Chondrocyte (in vitro differentiated cells): Measurements from ENCODE around the gene TSPAN9. TPM values are rescaled to one million over a fixed set of nuclear protein-coding genes. Genes with fewer than 3 reads are reported as not detected.

Experiments
- DNase-seq: peaks from one replicate; pipeline ENCODE4 v3.0.0; 2021; ENCODE audit warnings: mixed read lengths, low spot score
- H3K27ac Mint-ChIP-seq: one replicate; pipeline ENCODE4 v1.8.0; 2021; ENCODE audit warnings: mild to moderate bottlenecking, moderate library complexity, mixed read lengths; ENCODE audit not compliant: unreplicated experiment
- H3K27me3 Mint-ChIP-seq: 2 replicates; pipeline ENCODE4 v1.8.0; 2021; ENCODE audit warnings: low read depth, mixed read lengths
- H3K36me3 Mint-ChIP-seq: 2 replicates; pipeline ENCODE4 v1.8.0; 2021; ENCODE audit warnings: low read depth, mixed read lengths
- H3K4me1 Mint-ChIP-seq: 2 replicates; pipeline ENCODE4 v1.8.0; 2021; ENCODE audit warnings: low read depth, mild to moderate bottlenecking, mixed read lengths
- H3K4me3 Mint-ChIP-seq: one replicate; pipeline ENCODE4 v1.8.0; 2021; ENCODE audit warnings: mild to moderate bottlenecking, moderate library complexity, mixed read lengths; ENCODE audit not compliant: unreplicated experiment
- H3K9me3 Mint-ChIP-seq: 2 replicates; pipeline ENCODE4 v1.8.0; 2021; ENCODE audit warnings: low read depth, mixed read lengths
- CTCF ChIP-seq: fragments of 200-600 bp; sonication (generic); IDR thresholded peaks from 2 replicates; pipeline ENCODE4 v1.5.0; 2021; ENCODE audit warnings: antibody characterized with exemption, mild to moderate bottlenecking, moderate library complexity
- total RNA-seq: library from RNA; stranded (reverse); gene quantifications from 3 replicates; pipeline ENCODE4 v1.2.1, GENCODE V29; 2021

The TSPAN9 gene
- total RNA-seq, 1 donor from 2014 or later, result 50.4 TPM

GRCh38 chr12:3049176-3049575 is 28.0 kb upstream of the TSPAN9 start:
- Mint-ChIP-seq H3K36me3 (peaks cover 1% of the 10 kb centered on the region), H3K27me3 (peaks cover 2% of the 10 kb centered on the region), H3K4me1 (no peaks in the 10 kb centered on the region), H3K4me3 (no peak overlapping the region), H3K9me3 (no peaks in the 10 kb centered on the region), H3K27ac (no peak overlapping the region)
- no peak for TF ChIP-seq CTCF
- DNase-seq, result no peak

DNA sequence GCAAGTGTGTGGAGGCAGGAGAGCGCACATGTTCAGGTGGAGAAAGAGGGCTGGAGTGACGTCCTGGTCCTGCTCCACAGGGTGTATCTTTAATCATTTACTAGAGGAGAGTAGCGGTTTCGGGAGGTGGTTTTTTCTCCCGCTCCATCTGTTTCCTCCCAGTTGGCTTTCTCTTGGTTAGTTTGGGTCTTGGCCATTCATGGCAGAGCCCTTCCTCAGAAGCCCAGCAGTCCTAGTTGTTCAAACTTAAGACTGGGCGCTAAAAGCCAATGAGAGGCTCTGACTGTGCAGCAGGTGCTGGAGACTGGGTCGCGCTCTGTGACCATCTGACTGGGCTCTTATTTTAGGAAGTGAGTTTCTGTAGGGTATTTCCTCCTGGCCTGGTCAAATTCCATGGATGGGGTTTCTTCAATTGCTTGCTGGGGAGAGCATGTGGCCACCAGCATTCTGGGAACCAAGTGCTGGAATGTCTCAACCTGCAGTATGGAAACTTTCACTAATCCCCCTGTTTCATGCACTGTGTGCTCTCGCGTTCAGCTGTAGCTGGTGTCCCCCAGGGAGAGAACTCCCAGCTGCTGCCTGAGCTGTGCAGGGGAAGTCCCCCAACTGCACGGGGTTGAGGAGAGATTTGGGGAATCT is 27.4 kb upstream of the TSPAN9 start:
- TF ChIP-seq CTCF, result no peak
- DNase-seq, result no peak
- H3K4me3 Mint-ChIP-seq, result no peak overlapping the region
- peaks cover 2% of the 10 kb centered on the region for H3K27me3 Mint-ChIP-seq
- peaks cover 1% of the 10 kb centered on the region for H3K36me3 Mint-ChIP-seq
- no peaks in the 10 kb centered on the region for H3K9me3 Mint-ChIP-seq
- peaks cover under 1% of the 10 kb centered on the region for H3K4me1 Mint-ChIP-seq
- H3K27ac Mint-ChIP-seq, result no peak overlapping the region

DNA sequence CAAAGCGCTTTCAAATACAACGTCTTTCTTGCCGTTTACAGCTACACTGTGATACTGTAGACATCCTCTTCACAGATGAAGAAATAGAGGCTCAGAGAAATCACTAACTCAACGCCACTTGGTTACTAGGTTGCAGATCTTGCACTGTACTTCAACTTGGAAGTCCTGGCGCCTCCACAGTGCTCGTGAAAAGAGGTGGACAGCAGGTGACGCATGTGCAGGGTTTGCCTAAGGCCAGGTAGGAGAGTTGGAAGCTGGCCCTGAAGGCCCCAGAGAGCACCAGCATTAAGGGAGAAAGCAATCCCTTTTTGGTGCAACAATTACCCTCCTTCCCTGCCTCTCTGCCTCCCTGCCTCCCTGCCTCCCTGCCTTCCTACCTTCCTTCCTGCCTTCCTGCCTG is 22.8 kb upstream of the TSPAN9 start:
- no peak overlapping the region for H3K4me3 Mint-ChIP-seq

DNA sequence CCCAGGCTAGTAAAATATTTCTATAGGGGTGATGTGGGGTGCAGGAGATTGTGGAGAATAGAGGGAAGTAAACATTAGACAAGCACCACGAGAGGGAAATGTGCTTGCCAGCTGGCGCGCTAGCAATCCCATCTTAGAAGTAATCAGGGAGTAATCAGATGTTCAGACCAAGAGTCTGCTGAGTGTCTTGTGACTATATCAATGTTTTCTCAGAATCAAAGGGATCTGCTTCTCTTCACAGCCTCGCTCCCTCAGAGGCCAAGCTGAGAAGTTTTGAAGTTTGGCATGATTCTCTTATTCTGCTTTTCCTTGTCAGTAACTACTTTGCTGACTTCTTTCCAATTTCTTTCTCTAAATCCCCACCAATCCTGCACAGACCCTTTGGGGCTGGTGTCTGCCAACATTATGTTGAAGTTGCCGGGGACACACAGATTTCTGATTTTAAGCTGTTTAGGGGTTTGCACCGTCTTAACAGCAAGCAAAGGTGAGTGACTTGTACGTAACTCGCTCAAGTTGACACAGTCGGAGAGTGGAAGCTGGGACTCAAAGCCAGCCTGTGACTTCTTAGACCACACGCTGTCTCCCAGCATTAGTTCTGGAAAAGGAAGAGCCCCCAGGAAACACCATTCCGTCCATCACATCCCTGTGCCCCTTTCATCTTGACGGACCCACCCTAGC is 22.0 kb upstream of the TSPAN9 start:
- no peak for TF ChIP-seq CTCF
- no peak overlapping the region for H3K4me3 Mint-ChIP-seq
- no peak for DNase-seq
- H3K27ac Mint-ChIP-seq, result no peak overlapping the region
- peaks cover 2% of the 10 kb centered on the region for H3K9me3 Mint-ChIP-seq
- H3K36me3 Mint-ChIP-seq, result no peaks in the 10 kb centered on the region
- H3K27me3 Mint-ChIP-seq, result peaks cover 2% of the 10 kb centered on the region
- H3K4me1 Mint-ChIP-seq, result peaks cover 18% of the 10 kb centered on the region

More for the DNA sequence above, 22.8 kb upstream of the TSPAN9 start:
- Mint-ChIP-seq H3K36me3 (no peaks in the 10 kb centered on the region), H3K9me3 (peaks cover under 1% of the 10 kb centered on the region), H3K27ac (no peak overlapping the region), H3K4me1 (peaks cover 15% of the 10 kb centered on the region), H3K27me3 (peaks cover 2% of the 10 kb centered on the region)
- no peak for TF ChIP-seq CTCF
- no peak for DNase-seq

DNA sequence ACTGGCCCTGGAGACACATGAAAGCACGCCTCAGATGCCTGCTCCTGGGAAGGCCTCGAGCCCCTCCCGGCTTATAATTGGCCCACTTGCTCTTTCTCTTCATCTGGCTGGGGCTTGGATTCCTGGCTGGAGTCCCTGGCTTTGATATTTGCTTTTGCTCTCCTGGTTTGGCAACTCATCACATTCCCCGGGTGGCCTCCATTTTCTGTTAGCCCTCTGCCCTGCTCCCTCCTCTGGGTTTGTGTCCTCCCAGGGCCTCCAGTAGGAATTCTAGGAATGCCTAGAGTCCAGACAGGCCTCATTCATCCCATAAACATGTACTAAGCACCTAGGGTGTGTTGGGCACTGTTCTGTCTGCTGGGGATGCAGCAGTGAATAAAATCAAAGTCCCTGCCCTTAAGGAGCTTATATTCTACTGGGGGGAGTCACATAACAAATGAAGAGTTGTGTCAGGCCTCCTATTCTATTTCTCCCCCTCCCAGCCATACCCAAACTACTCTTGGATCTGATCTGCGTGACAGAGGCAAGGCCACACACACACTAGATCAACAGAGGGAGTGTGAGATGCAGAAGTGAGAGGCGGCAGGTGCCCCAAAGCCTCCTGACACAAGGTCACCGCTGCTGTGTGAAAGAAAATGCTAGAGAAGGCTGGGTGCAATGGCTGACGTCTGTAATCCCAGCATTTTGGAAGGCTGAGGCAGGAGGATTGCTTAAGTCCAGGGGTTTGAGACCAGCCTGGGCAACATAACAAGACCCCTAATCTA is 21.3 kb upstream of the TSPAN9 start:
- no peak for TF ChIP-seq CTCF
- no peak for DNase-seq
- H3K4me1 Mint-ChIP-seq, result peaks cover 20% of the 10 kb centered on the region
- H3K27me3 Mint-ChIP-seq, result no peaks in the 10 kb centered on the region
- peaks cover 2% of the 10 kb centered on the region for H3K9me3 Mint-ChIP-seq
- H3K36me3 Mint-ChIP-seq, result no peaks in the 10 kb centered on the region
- no peak overlapping the region for H3K27ac Mint-ChIP-seq
- no peak overlapping the region for H3K4me3 Mint-ChIP-seq
